ENCODE data around the gene MRPS22. TPM values are rescaled to one million over a fixed set of nuclear protein-coding genes. Genes with fewer than 3 reads are reported as not detected.

MRPS22 gene
- total RNA-seq, 1 donor from 2014 or later: 8.3 TPM

- Histone ChIP-seq H3K9me3 (no peaks in the 10 kb centered on the region), H3K27ac (no peak overlapping the region), H3K36me3 (no peaks in the 10 kb centered on the region), H3K27me3 (no peaks in the 10 kb centered on the region), H3K4me3 (no peak overlapping the region), H3K4me1 (no peaks in the 10 kb centered on the region)
- intact Hi-C loops (cut with DNase I): no loop called here
- TF ChIP-seq, protein P1, sequence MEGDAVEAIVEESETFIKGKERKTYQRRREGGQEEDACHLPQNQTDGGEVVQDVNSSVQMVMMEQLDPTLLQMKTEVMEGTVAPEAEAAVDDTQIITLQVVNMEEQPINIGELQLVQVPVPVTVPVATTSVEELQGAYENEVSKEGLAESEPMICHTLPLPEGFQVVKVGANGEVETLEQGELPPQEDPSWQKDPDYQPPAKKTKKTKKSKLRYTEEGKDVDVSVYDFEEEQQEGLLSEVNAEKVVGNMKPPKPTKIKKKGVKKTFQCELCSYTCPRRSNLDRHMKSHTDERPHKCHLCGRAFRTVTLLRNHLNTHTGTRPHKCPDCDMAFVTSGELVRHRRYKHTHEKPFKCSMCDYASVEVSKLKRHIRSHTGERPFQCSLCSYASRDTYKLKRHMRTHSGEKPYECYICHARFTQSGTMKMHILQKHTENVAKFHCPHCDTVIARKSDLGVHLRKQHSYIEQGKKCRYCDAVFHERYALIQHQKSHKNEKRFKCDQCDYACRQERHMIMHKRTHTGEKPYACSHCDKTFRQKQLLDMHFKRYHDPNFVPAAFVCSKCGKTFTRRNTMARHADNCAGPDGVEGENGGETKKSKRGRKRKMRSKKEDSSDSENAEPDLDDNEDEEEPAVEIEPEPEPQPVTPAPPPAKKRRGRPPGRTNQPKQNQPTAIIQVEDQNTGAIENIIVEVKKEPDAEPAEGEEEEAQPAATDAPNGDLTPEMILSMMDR (IDR thresholded peaks at IDR 0.05): no peak
- DNase-seq (ENCODE audit: low spot score in 2 of 2): no peak
Measured at GRCh38 chr3:139300416-139300815, 43.4 kb upstream of the MRPS22 start.

GRCh38 chr3:139301183-139301582, 42.6 kb upstream of the MRPS22 start:
- no peak overlapping the region for H3K27ac ChIP-seq

DNA sequence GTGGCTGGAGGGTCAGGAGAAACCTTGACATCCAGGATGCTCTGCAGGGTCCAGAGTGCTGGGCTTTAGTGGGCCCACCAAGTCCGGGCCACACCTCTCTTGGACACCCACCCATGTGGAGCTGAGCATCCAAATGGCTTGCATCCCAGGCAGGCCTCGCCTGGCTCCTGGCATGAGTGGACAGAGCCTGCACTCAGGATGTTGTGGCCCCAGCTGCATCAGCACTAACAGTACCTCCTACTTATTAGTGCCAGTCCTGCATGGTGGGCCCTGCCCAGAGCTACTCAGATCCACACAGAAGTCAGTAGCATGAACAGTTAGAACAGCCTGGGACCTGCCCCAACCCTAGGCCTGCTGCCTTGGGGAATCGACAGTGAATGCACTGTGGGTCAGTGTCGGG, 42.2 kb upstream of the MRPS22 start:
- Histone ChIP-seq H3K27me3 (no peaks in the 10 kb centered on the region), H3K4me3 (no peak overlapping the region), H3K4me1 (no peaks in the 10 kb centered on the region), H3K9me3 (no peaks in the 10 kb centered on the region), H3K36me3 (no peaks in the 10 kb centered on the region), H3K27ac (no peak overlapping the region)
- intact Hi-C loops (cut with DNase I): no loop called here
- TF ChIP-seq, protein P1 (IDR thresholded peaks at IDR 0.05): no peak
- no peak for DNase-seq (ENCODE audit: low spot score in 2 of 2)

More at GRCh38 chr3:139301183-139301582, 42.6 kb upstream of the MRPS22 start:
- Histone ChIP-seq H3K9me3 (no peaks in the 10 kb centered on the region), H3K4me1 (no peaks in the 10 kb centered on the region), H3K36me3 (no peaks in the 10 kb centered on the region), H3K27me3 (no peaks in the 10 kb centered on the region), H3K4me3 (no peak overlapping the region)
- intact Hi-C loops (cut with DNase I): no loop called here
- TF ChIP-seq, protein P1 (IDR thresholded peaks at IDR 0.05): no peak
- DNase-seq (ENCODE audit: low spot score in 2 of 2): no peak

- intact Hi-C loops (cut with DNase I): no loop called here
- TF ChIP-seq, protein P1 (IDR thresholded peaks at IDR 0.05): no peak
- Histone ChIP-seq H3K27ac (no peak overlapping the region), H3K36me3 (no peaks in the 10 kb centered on the region), H3K9me3 (no peaks in the 10 kb centered on the region), H3K27me3 (no peaks in the 10 kb centered on the region), H3K4me1 (no peaks in the 10 kb centered on the region), H3K4me3 (no peak overlapping the region)
- DNase-seq (ENCODE audit: low spot score in 2 of 2): no peak
Measured at GRCh38 chr3:139302084-139302800, 41.6 kb upstream of the MRPS22 start.

DNA sequence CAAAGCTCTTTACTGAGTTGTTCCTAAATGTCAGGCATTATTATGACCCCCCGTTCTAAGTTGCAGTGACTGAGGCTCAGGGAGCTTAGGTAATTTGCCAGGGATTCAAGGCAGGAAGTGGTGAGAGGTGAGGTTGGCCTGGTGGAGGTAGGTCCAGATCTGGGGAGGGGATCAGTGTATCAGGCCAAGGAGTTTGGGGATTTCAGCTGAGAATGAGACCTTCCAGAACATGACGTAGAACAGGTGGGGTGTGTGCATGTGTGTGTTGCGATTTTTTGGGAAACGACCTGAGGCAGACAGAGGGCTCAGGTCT, 41.1 kb upstream of the MRPS22 start:
- Histone ChIP-seq H3K36me3 (no peaks in the 10 kb centered on the region), H3K27me3 (no peaks in the 10 kb centered on the region), H3K4me3 (no peak overlapping the region), H3K27ac (no peak overlapping the region), H3K9me3 (no peaks in the 10 kb centered on the region), H3K4me1 (no peaks in the 10 kb centered on the region)
- DNase-seq (ENCODE audit: low spot score in 2 of 2): no peak
- intact Hi-C loops (cut with DNase I): no loop called here
- TF ChIP-seq, protein P1 (IDR thresholded peaks at IDR 0.05): no peak

- H3K9me3 ChIP-seq: no peaks in the 10 kb centered on the region
- H3K36me3 ChIP-seq: no peaks in the 10 kb centered on the region
- DNase-seq (ENCODE audit: low spot score in 2 of 2): no peak
- H3K4me1 ChIP-seq: no peaks in the 10 kb centered on the region
- TF ChIP-seq, protein P1 (IDR thresholded peaks at IDR 0.05): no peak
- H3K4me3 ChIP-seq: no peak overlapping the region
- intact Hi-C loops (cut with DNase I): no loop called here
- no peaks in the 10 kb centered on the region for H3K27me3 ChIP-seq
- H3K27ac ChIP-seq: no peak overlapping the region
Measured at GRCh38 chr3:139303216-139303615, 40.6 kb upstream of the MRPS22 start.

Data from ascending aorta (tissue), 2 donors.